Type B pancreatic cell (in vitro differentiated cells): ENCODE results near the gene OTUB1. TPM values are rescaled to one million over a fixed set of nuclear protein-coding genes. Genes with fewer than 3 reads are reported as not detected.

Experiments used
- DNase-seq: peaks from one replicate; pipeline ENCODE4 v3.0.0; 2021; ENCODE audit warnings: mixed read lengths; ENCODE audit not compliant: unreplicated experiment; ENCODE audit errors: extremely low spot score
- H3K27ac Mint-ChIP-seq: 2 replicates; pipeline ENCODE4 v1.8.0; 2021; ENCODE audit warnings: mild to moderate bottlenecking, mixed read lengths
- H3K27me3 Mint-ChIP-seq: 2 replicates; pipeline ENCODE4 v1.8.0; 2021; ENCODE audit warnings: mixed read lengths
- H3K36me3 Mint-ChIP-seq: 2 replicates; pipeline ENCODE4 v1.8.0; 2021; ENCODE audit warnings: mixed read lengths
- H3K4me1 Mint-ChIP-seq: one replicate; pipeline ENCODE4 v1.8.0; 2021; ENCODE audit warnings: mixed read lengths; ENCODE audit not compliant: unreplicated experiment
- H3K4me3 Mint-ChIP-seq: 2 replicates; pipeline ENCODE4 v1.8.0; 2021; ENCODE audit warnings: mild to moderate bottlenecking, mixed read lengths
- H3K9me3 Mint-ChIP-seq: 2 replicates; pipeline ENCODE4 v1.8.0; 2021; ENCODE audit warnings: mixed read lengths
- total RNA-seq: library from RNA; stranded (reverse); gene quantifications from 2 replicates; pipeline ENCODE4 v1.2.1, GENCODE V29; 2021; ENCODE audit warnings: low replicate concordance
- TF ChIP-seq, protein P1 (sequence below): fragments of 200-600 bp; sonication (generic); conservative IDR thresholded peaks from 2 replicates; pipeline ENCODE4 v1.5.0; 2021; ENCODE audit warnings: antibody characterized with exemption, mild to moderate bottlenecking

The OTUB1 gene
- total RNA-seq, 1 donor from 2014 or later, result 105 TPM

GRCh38 chr11:64005691-64006090 lies 19.5 kb downstream of the OTUB1 start:
- Mint-ChIP-seq H3K27me3 (peaks cover 22% of the 10 kb centered on the region), H3K27ac (no peak overlapping the region), H3K4me1 (peaks cover 33% of the 10 kb centered on the region), H3K9me3 (no peaks in the 10 kb centered on the region), H3K36me3 (no peaks in the 10 kb centered on the region), H3K4me3 (no peak overlapping the region)
- no peak for DNase-seq
- TF ChIP-seq, protein P1, sequence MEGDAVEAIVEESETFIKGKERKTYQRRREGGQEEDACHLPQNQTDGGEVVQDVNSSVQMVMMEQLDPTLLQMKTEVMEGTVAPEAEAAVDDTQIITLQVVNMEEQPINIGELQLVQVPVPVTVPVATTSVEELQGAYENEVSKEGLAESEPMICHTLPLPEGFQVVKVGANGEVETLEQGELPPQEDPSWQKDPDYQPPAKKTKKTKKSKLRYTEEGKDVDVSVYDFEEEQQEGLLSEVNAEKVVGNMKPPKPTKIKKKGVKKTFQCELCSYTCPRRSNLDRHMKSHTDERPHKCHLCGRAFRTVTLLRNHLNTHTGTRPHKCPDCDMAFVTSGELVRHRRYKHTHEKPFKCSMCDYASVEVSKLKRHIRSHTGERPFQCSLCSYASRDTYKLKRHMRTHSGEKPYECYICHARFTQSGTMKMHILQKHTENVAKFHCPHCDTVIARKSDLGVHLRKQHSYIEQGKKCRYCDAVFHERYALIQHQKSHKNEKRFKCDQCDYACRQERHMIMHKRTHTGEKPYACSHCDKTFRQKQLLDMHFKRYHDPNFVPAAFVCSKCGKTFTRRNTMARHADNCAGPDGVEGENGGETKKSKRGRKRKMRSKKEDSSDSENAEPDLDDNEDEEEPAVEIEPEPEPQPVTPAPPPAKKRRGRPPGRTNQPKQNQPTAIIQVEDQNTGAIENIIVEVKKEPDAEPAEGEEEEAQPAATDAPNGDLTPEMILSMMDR, result no peak

GRCh38 chr11:64006398-64006797 lies 20.2 kb downstream of the OTUB1 start:
- Mint-ChIP-seq H3K4me3 (peak overlapping the region; percentile 57), H3K4me1 (peaks cover 33% of the 10 kb centered on the region), H3K36me3 (no peaks in the 10 kb centered on the region), H3K9me3 (no peaks in the 10 kb centered on the region), H3K27ac (peak overlapping the region; percentile 53), H3K27me3 (peaks cover 22% of the 10 kb centered on the region)
- no peak for DNase-seq
- TF ChIP-seq, protein P1, result no peak

- no peak for DNase-seq
- H3K4me1 Mint-ChIP-seq, result peaks cover 28% of the 10 kb centered on the region
- peaks cover 22% of the 10 kb centered on the region for H3K27me3 Mint-ChIP-seq
- peak overlapping the region; percentile 82 for H3K4me3 Mint-ChIP-seq
- no peaks in the 10 kb centered on the region for H3K9me3 Mint-ChIP-seq
- no peaks in the 10 kb centered on the region for H3K36me3 Mint-ChIP-seq
- H3K27ac Mint-ChIP-seq, result peak overlapping the region; percentile 22
- TF ChIP-seq, protein P1, result no peak
Measured at GRCh38 chr11:64007160-64007628, 21.0 kb downstream of the OTUB1 start.

DNA sequence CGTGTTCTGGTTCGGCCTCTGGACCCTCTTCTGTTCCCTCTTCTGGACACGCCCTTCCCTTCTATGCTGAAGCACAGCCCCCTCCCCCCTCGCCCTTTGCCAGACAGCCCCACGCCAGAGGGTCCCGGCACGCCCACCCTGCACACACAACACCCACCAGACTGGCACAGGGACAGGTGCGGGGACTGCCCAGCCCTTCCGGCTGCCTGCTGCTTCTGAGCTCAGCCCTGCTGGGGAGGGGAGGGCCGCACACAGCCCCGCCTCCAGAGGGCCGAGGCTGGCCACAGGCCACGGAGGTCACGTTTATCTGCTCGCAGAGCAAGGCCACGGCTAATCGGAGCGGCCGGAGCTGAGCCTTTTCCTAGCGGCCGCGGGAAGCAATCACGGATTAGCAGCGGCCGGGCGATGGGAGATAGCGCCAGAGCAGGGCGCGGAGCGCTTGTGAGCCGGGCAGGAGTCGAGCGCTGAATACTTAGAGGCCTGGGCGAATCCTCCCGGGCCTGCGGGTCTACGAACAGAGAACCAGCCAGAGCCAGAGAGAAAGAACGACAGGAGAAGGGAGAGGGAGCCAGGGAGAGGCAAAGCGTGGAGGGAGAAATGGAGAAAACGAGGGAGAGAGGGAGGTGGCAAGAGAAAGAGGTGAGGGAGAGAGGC lies 21.5 kb downstream of the OTUB1 start:
- Mint-ChIP-seq H3K27ac (peak overlapping the region; percentile 35), H3K9me3 (no peaks in the 10 kb centered on the region), H3K36me3 (no peaks in the 10 kb centered on the region), H3K27me3 (peaks cover 22% of the 10 kb centered on the region), H3K4me1 (peaks cover 28% of the 10 kb centered on the region), H3K4me3 (peak overlapping the region; percentile 82)
- TF ChIP-seq, protein P1, result peak; percentile 73
- peak; percentile 83 for DNase-seq

DNA sequence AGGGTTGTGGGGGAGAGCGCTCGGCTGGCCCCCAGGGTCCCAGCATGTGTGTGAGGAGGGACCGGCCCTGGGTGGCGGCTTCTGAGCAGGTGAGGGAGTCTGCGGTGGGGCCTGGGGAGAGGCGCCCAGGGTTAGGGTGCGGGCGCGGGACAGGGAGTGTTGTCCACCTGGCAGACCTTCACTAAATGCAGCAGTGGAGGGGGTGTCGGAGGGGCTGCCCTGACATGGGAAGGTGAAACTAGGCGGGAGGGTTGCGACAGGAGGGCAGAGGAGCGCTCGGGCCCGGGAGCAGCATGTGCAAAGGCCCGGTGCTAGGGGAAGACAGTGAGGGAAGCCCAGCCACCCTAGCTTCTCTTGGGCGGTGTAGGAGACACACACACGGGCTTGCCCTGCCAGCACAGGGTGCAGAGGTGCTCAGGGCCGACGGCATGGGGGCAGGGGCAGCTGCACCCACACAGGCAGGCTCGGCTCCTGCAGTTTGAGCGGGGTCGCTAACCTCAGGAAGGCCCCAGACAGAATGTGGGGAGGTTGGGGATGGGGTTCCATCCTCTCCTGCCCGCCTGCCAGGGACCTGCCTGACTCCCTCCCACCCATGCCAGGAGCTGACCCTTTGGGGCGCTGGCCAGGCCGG lies 22.2 kb downstream of the OTUB1 start:
- peaks cover 28% of the 10 kb centered on the region for H3K4me1 Mint-ChIP-seq
- H3K27ac Mint-ChIP-seq, result peak overlapping the region; percentile 35
- peaks cover 22% of the 10 kb centered on the region for H3K27me3 Mint-ChIP-seq
- no peak for DNase-seq
- H3K9me3 Mint-ChIP-seq, result no peaks in the 10 kb centered on the region
- peak overlapping the region; percentile 82 for H3K4me3 Mint-ChIP-seq
- no peaks in the 10 kb centered on the region for H3K36me3 Mint-ChIP-seq
- TF ChIP-seq, protein P1, result no peak
